Spleen (tissue), 13 donors: ENCODE data around the gene GCSAM. TPM values are rescaled to one million over a fixed set of nuclear protein-coding genes. Genes with fewer than 3 reads are reported as not detected.

Experiments
- DNase-seq: peaks from one replicate; pipeline ENCODE4 v3.0.0-alpha.2; 2020
- H3K27ac ChIP-seq, 8 donors: fragments of 200-600 bp; sonication (generic) in 7 of 8; 1 replicate in 4 of 8; 2 replicates in 4 of 8; pipeline versions ENCODE4 v1.5.0 to v1.8.0; 2016 to 2021; ENCODE audit warnings: inconsistent platforms in 4 of 8, mild to moderate bottlenecking in 4 of 8, moderate library complexity in 1 of 8
- H3K27me3 ChIP-seq, 7 donors: fragments of 200-600 bp; sonication (generic) in 6 of 7; replicated peaks in 1 of 7; 1 replicate in 4 of 7; 2 replicates in 3 of 7; pipeline versions ENCODE4 v1.5.0 to v1.8.0; 2016 to 2021; ENCODE audit warnings: inconsistent platforms in 3 of 7, mild to moderate bottlenecking in 1 of 7
- H3K36me3 ChIP-seq, 6 donors: fragments of 200-600 bp; sonication (generic) in 5 of 6; 1 replicate in 4 of 6; 2 replicates in 2 of 6; pipeline versions ENCODE4 v1.5.0 to v1.8.0; 2016 to 2021; ENCODE audit warnings: inconsistent platforms in 2 of 6
- H3K4me1 ChIP-seq, 6 donors: fragments of 200-600 bp; sonication (generic) in 5 of 6; 1 replicate in 3 of 6; 2 replicates in 3 of 6; pipeline versions ENCODE4 v1.5.0 to v1.8.0; 2016 to 2021; ENCODE audit warnings: inconsistent platforms in 3 of 6
- H3K4me3 ChIP-seq, 8 donors: fragments of 200-600 bp; sonication (generic) in 7 of 8; 1 replicate in 4 of 8; 2 replicates in 4 of 8; pipeline versions ENCODE4 v1.5.0 to v1.8.0; 2016 to 2021; ENCODE audit warnings: inconsistent platforms in 4 of 8, mild to moderate bottlenecking in 4 of 8, moderate library complexity in 2 of 8
- H3K9me3 ChIP-seq, 8 donors: fragments of 200-600 bp; sonication (generic) in 7 of 8; 1 replicate in 4 of 8; 2 replicates in 4 of 8; pipeline versions ENCODE4 v1.5.0 to v1.8.0; 2016 to 2021; ENCODE audit warnings: inconsistent platforms in 4 of 8
- CTCF ChIP-seq, 11 experiments: fragments of 200-600 bp in 7 of 11; fragments of 450-650 bp in 4 of 11; sonication (generic) in 4 of 11; IDR thresholded peaks in 8 of 11; conservative IDR thresholded peaks in 3 of 11; 1 replicate in 7 of 11; 2 replicates in 4 of 11; pipeline versions ENCODE4 v1.4.0 to v1.8.0; 2016 to 2021; ENCODE audit warnings: antibody characterized with exemption in 11 of 11, inconsistent platforms in 4 of 11, mild to moderate bottlenecking in 1 of 11
- POLR2A ChIP-seq, 3 donors: fragments of 450-650 bp; IDR thresholded peaks; one replicate each; pipeline ENCODE4 v1.5.1; 2017; ENCODE audit warnings: antibody characterized with exemption in 3 of 3, mild to moderate bottlenecking in 1 of 3
- POLR2AphosphoS5 ChIP-seq, 3 donors: sonication (generic); formaldehyde crosslinking; IDR thresholded peaks; one replicate each; pipeline ENCODE4 v1.5.1; 2017; ENCODE audit warnings: antibody characterized with exemption in 3 of 3
- WGBS, 5 donors: extraction: QIAGEN DNeasy Blood & Tissue Kit in 3 of 5; methylation state at CpG; one replicate each; pipeline versions ENCODE4 v1.1.5 to v1.1.7; 2013 to 2018; 5-methylcytosine and 5-hydroxymethylcytosine counted together
- intact Hi-C: fragments of 100-400 bp; cut with DNase I; formaldehyde crosslinking; loops from one replicate; pipeline ENCODE4 v1.15.0; 2023; ENCODE audit warnings: low total_unique reads
- long read RNA-seq, 2 donors: transcript quantifications; one replicate each; lab custom pipeline, GENCODE V29; 2026
- polyA plus RNA-seq, 3 donors: library from polyadenylated mRNA; stranded (reverse); fragments of 200-250 nt; gene quantifications; one replicate each; pipeline ENCODE4 v1.2.1, GENCODE V29; 2013
- total RNA-seq, 7 donors: library from RNA; depleted of rRNA in 3 of 7; stranded (reverse); fragments of >200 nt in 3 of 7; fragmentation: NEBNext Ultra II Directional in 4 of 7; extraction: Animal tissue kit (Norgen Biotek cat#: 25700) in 4 of 7; gene quantifications; one replicate each; pipeline versions ENCODE4 v1.1.0 to v1.2.1, GENCODE V29; 2016 to 2021
- donor health status: healthy with polysubstance abuse.
- donor health status: DM: no; HTN: no; CAD: no; lungs with moderate emphysema.
- donor health status: DM: no; HTN: no; CAD: no.
- donor health status: Bipolar disorder and iron deficiency.
- donor health status: healthy.
- donor health status: DM: no; HTN: no; CAD: no.
- donor health status: DM: yes; HTN: yes; CAD: no.

Gene GCSAM
- total RNA-seq (10 to 100 TPM in 3 of 7 donors, 1 to 10 TPM in 4; 6.7 to 18.9 (median 8.9) TPM), polyA plus RNA-seq (10 to 100 TPM in 1 of 3 donors, 1 to 10 TPM in 2; 2.7 to 20.9 (median 3.7) TPM)
- long read RNA-seq, donor 1, result 0 reads
- long read RNA-seq, donor 2, partial matches to known transcripts, result 0 of 3 reads
- long read RNA-seq, donor 2, other reads (novel, unspliced or antisense), result 0 of 3 reads

- peak within 1 kb of the TSS; percentile 38 to 79 (median 71) for H3K27ac ChIP-seq
- H3K9me3 ChIP-seq, result no peaks in the 10 kb centered on the region
- DNase-seq, result peak; percentile 90
- WGBS, 5 donors, result 13 to 34% (median 16%) methylated on average over 5 of the region's 5 CpGs
- H3K36me3 ChIP-seq, result no peaks in the 10 kb centered on the region
- peaks cover 6 to 100% (median 42%) of the 10 kb centered on the region in 6 donors for H3K4me1 ChIP-seq
- no peaks in the 10 kb centered on the region for H3K27me3 ChIP-seq
- intact Hi-C loops, result no loop called here
- TF ChIP-seq POLR2AphosphoS5 (IDR thresholded peaks at IDR 0.05) (peak in 2 of 3 donors; percentile 71 to 85), POLR2A (IDR thresholded peaks at IDR 0.05) (no peak)
- peak within 1 kb of the TSS; percentile 10 to 65 (median 23) for H3K4me3 ChIP-seq
These were observed at the start of gene GCSAM for GRCh38 chr3:112132975-112133448. TSS of gene GCSAM (minus strand) at chr3:112133248. CDS start at chr3:112133120, 128 bp downstream.

- Histone ChIP-seq H3K9me3 (no peaks in the 10 kb centered on the region), H3K36me3 (no peaks in the 10 kb centered on the region), H3K4me1 (no peaks in the 10 kb centered on the region), H3K27me3 (no peaks in the 10 kb centered on the region), H3K4me3 (no peak overlapping the region), H3K27ac (no peak overlapping the region)
- TF ChIP-seq POLR2A (IDR thresholded peaks at IDR 0.05), result no peak
- TF ChIP-seq POLR2AphosphoS5 (IDR thresholded peaks at IDR 0.05), result no peak
- no peak for TF ChIP-seq CTCF (IDR thresholded peaks at IDR 0.05 in 8 of 11, conservative IDR thresholded peaks at IDR 0.05 in 3 of 11)
- DNase-seq, result peak; percentile 72
- intact Hi-C loops, result no loop called here
- whole genome bisulfite sequencing, 5 donors, result 72 to 93% (median 80%) methylated on average over 6 of the region's 6 CpGs
These were observed 42.6 kb upstream of the GCSAM start for GRCh38 chr3:112175646-112176045.

- Histone ChIP-seq H3K27ac (no peak overlapping the region), H3K9me3 (no peaks in the 10 kb centered on the region), H3K27me3 (no peaks in the 10 kb centered on the region), H3K4me3 (no peak overlapping the region), H3K4me1 (no peaks in the 10 kb centered on the region), H3K36me3 (no peaks in the 10 kb centered on the region)
- WGBS, 5 donors, result 89 to 96% (median 92%) methylated on average over 3 to 5 of the region's 5 CpGs
- DNase-seq, result peak; percentile 41
- TF ChIP-seq POLR2A (IDR thresholded peaks at IDR 0.05) (no peak), POLR2AphosphoS5 (IDR thresholded peaks at IDR 0.05) (no peak), CTCF (IDR thresholded peaks at IDR 0.05 in 8 of 11, conservative IDR thresholded peaks at IDR 0.05 in 3 of 11) (no peak)
- intact Hi-C loops, result no loop called here
These were observed 42.0 kb upstream of the GCSAM start for GRCh38 chr3:112175037-112175436.

- Histone ChIP-seq H3K36me3 (no peaks in the 10 kb centered on the region), H3K9me3 (peaks cover 0 to 3% (median under 1%) of the 10 kb centered on the region in 8 donors), H3K4me1 (no peaks in the 10 kb centered on the region), H3K27ac (no peak overlapping the region), H3K27me3 (no peaks in the 10 kb centered on the region), H3K4me3 (no peak overlapping the region)
- intact Hi-C loops, result no loop called here
- TF ChIP-seq CTCF (IDR thresholded peaks at IDR 0.05 in 8 of 11, conservative IDR thresholded peaks at IDR 0.05 in 3 of 11) (no peak), POLR2AphosphoS5 (IDR thresholded peaks at IDR 0.05) (no peak), POLR2A (IDR thresholded peaks at IDR 0.05) (no peak)
- WGBS, 5 donors, result 76 to 93% (median 84%) methylated on average over 3 of the region's 3 CpGs
- DNase-seq, result no peak
These were observed 38.1 kb upstream of the GCSAM start for GRCh38 chr3:112171144-112171543.
